H1 (cell line): ENCODE data around the gene GLO1. TPM values are rescaled to one million over a fixed set of nuclear protein-coding genes. Genes with fewer than 3 reads are reported as not detected.

Source experiments
- CTCF ChIA-PET: fragments of 300-600 bp; sonication (Branson Sonifier 250); formaldehyde crosslinking; loops from one replicate; lab custom pipeline; 2021; ENCODE audit not compliant: partially characterized antibody; lab: Charles Lee
- POLR2A ChIA-PET: fragments of 300-600 bp; sonication (Branson Sonifier 250); formaldehyde crosslinking; loops from one replicate; lab custom pipeline; 2021; ENCODE audit warnings: inconsistent platforms; ENCODE audit not compliant: partially characterized antibody; lab: Charles Lee
- DNase-seq, 2 experiments: peaks; one replicate each; pipeline versions ENCODE4 v3.0.0 to v3.0.0-alpha.2; 2010 to 2022; ENCODE audit warnings: low spot score in 2 of 2, low read depth in 1 of 2, mixed read lengths in 1 of 2
- FAIRE-seq: peaks from 2 replicates; lab custom pipeline; 2011; peaks lifted over from hg19 to GRCh38; lab: Jason Lieb, UNC
- H2AFZ ChIP-seq: 2 replicates; pipeline ENCODE4 v1.8.1; 2012; ENCODE audit warnings: low read length, inconsistent platforms
- H2AK5ac ChIP-seq: 2 replicates; pipeline ENCODE4 v1.6.1; 2013; ENCODE audit warnings: low read depth, low read length
- H2BK120ac ChIP-seq: replicated peaks from 2 replicates; pipeline ENCODE3; 2013; ENCODE audit warnings: low read depth, low read length, inconsistent platforms
- H2BK12ac ChIP-seq: 2 replicates; pipeline ENCODE4 v1.6.1; 2013; ENCODE audit warnings: low read depth, low read length
- H2BK15ac ChIP-seq: 2 replicates; pipeline ENCODE4 v1.6.1; 2013; ENCODE audit warnings: low read length
- H2BK20ac ChIP-seq: 2 replicates; pipeline ENCODE4 v1.6.1; 2013; ENCODE audit warnings: low read length
- H2BK5ac ChIP-seq: 2 replicates; pipeline ENCODE4 v1.6.1; 2013; ENCODE audit warnings: low read depth, low read length
- H3K14ac ChIP-seq: 2 replicates; pipeline ENCODE4 v1.6.1; 2013; ENCODE audit warnings: inconsistent platforms; ENCODE audit not compliant: insufficient read length
- H3K18ac ChIP-seq: 2 replicates; pipeline ENCODE4 v1.6.1; 2013; ENCODE audit warnings: low read length; ENCODE audit errors: extremely low read depth
- H3K23ac ChIP-seq: 2 replicates; pipeline ENCODE4 v1.6.1; 2013; ENCODE audit warnings: inconsistent platforms; ENCODE audit not compliant: insufficient read length
- H3K23me2 ChIP-seq: 2 replicates; pipeline ENCODE4 v1.6.1; 2013; ENCODE audit warnings: low read depth, low read length
- H3K27ac ChIP-seq: 2 replicates; pipeline ENCODE4 v1.6.1; 2011; ENCODE audit warnings: low read depth, low read length, inconsistent platforms
- H3K27me3 ChIP-seq, 4 experiments: replicated peaks in 1 of 4; 1 replicate in 1 of 4; 2 replicates in 3 of 4; pipeline versions ENCODE4 v1.6.1 to v1.8.1; 2011 to 2013; ENCODE audit warnings: low read length in 3 of 4, mild to moderate bottlenecking in 3 of 4, inconsistent platforms in 2 of 4, mixed read lengths in 2 of 4, moderate library complexity in 1 of 4; ENCODE audit not compliant: control insufficient read depth in 3 of 4, insufficient read depth in 3 of 4; ENCODE audit errors: extremely low read depth in 1 of 4
- H3K36me3 ChIP-seq, 4 experiments: 2 replicates each; pipeline versions ENCODE4 v1.6.1 to v1.8.1; 2011 to 2013; ENCODE audit warnings: mild to moderate bottlenecking in 4 of 4, low read length in 3 of 4, moderate library complexity in 2 of 4, control low read depth in 1 of 4, inconsistent platforms in 1 of 4; ENCODE audit not compliant: insufficient read depth in 4 of 4, control insufficient read depth in 2 of 4
- H3K4ac ChIP-seq: replicated peaks from 2 replicates; pipeline ENCODE3; 2013; ENCODE audit warnings: low read length, low read depth, mixed read lengths, inconsistent platforms; ENCODE audit not compliant: insufficient read length
- H3K4me1 ChIP-seq, 4 experiments: replicated peaks in 1 of 4; 1 replicate in 1 of 4; 2 replicates in 3 of 4; pipeline versions ENCODE4 v1.6.1 to v1.8.1; 2011 to 2013; ENCODE audit warnings: low read length in 3 of 4, inconsistent platforms in 2 of 4, mixed read lengths in 1 of 4; ENCODE audit not compliant: insufficient read depth in 4 of 4, control insufficient read depth in 3 of 4
- H3K4me2 ChIP-seq, 2 experiments: 2 replicates each; pipeline versions ENCODE4 v1.6.1 to v1.8.1; 2011 to 2013; ENCODE audit warnings: low read depth in 2 of 2, low read length in 2 of 2, control low read depth in 1 of 2, inconsistent platforms in 1 of 2, mild to moderate bottlenecking in 1 of 2; ENCODE audit not compliant: insufficient read depth in 1 of 2
- H3K4me3 ChIP-seq, 4 experiments: fragments of 200-600, 300-600 bp in 1 of 4; sonication (generic), shearing (Covaris generic), sonication (Bioruptor Twin) in 1 of 4; 2 replicates each; pipeline versions ENCODE4 v1.5.1 to v1.8.1; 2011 to 2016; ENCODE audit warnings: low read length in 4 of 4, low read depth in 3 of 4, control low read depth in 2 of 4, inconsistent platforms in 2 of 4, mild to moderate bottlenecking in 2 of 4, mixed read lengths in 1 of 4, moderate library complexity in 1 of 4; ENCODE audit not compliant: insufficient read depth in 2 of 4; ENCODE audit errors: extremely low read depth in 1 of 4
- H3K56ac ChIP-seq: replicated peaks from 2 replicates; pipeline ENCODE3; 2013; ENCODE audit warnings: low read depth, mild to moderate bottlenecking, mixed read lengths, low read length, inconsistent platforms; ENCODE audit not compliant: insufficient read length
- H3K79me1 ChIP-seq: 2 replicates; pipeline ENCODE4 v1.6.1; 2013; ENCODE audit warnings: low read depth, low read length, control low read depth
- H3K79me2 ChIP-seq, 2 experiments: 2 replicates each; pipeline versions ENCODE4 v1.6.1 to v1.8.1; 2012 to 2013; ENCODE audit warnings: low read length in 2 of 2, mild to moderate bottlenecking in 2 of 2, inconsistent platforms in 1 of 2; ENCODE audit not compliant: insufficient read depth in 2 of 2, control insufficient read depth in 1 of 2
- H3K9ac ChIP-seq, 4 experiments: replicated peaks in 1 of 4; 1 replicate in 1 of 4; 2 replicates in 3 of 4; pipeline versions ENCODE4 v1.6.1 to v1.8.1; 2011 to 2013; ENCODE audit warnings: low read depth in 3 of 4, low read length in 3 of 4, control low read depth in 2 of 4, mild to moderate bottlenecking in 2 of 4, moderate library complexity in 2 of 4, inconsistent platforms in 1 of 4; ENCODE audit errors: extremely low read depth in 1 of 4
- H3K9me3 ChIP-seq, 2 experiments: 2 replicates each; pipeline versions ENCODE4 v1.6.1 to v1.8.1; 2012 to 2013; ENCODE audit warnings: mild to moderate bottlenecking in 2 of 2, moderate library complexity in 2 of 2, control low read depth in 1 of 2, inconsistent platforms in 1 of 2, low read depth in 1 of 2, low read length in 1 of 2, mixed read lengths in 1 of 2; ENCODE audit not compliant: insufficient read depth in 2 of 2
- H4K20me1 ChIP-seq, 2 experiments: replicated peaks in 1 of 2; 2 replicates each; pipeline versions ENCODE3 to v1.8.1; 2011 to 2013; ENCODE audit warnings: inconsistent platforms in 2 of 2, low read length in 2 of 2, mild to moderate bottlenecking in 1 of 2; ENCODE audit not compliant: insufficient read depth in 2 of 2, control insufficient read depth in 1 of 2
- H4K5ac ChIP-seq: 2 replicates; pipeline ENCODE4 v1.6.1; 2013; ENCODE audit warnings: low read length, low read depth, mixed read lengths, inconsistent platforms; ENCODE audit not compliant: insufficient read length
- H4K8ac ChIP-seq: 2 replicates; pipeline ENCODE4 v1.8.0; 2013; ENCODE audit warnings: mild to moderate bottlenecking, moderate library complexity, low read length, inconsistent platforms; ENCODE audit not compliant: insufficient read depth; ENCODE audit errors: extremely low read depth
- H4K91ac ChIP-seq: replicated peaks from 2 replicates; pipeline ENCODE3; 2013; ENCODE audit warnings: low read length, mixed read lengths, inconsistent platforms; ENCODE audit not compliant: insufficient read length
- ASH2L ChIP-seq: fragments of 200-600, 300-600 bp; sonication (generic); IDR thresholded peaks from one replicate; pipeline ENCODE4 v1.7.1; 2017; ENCODE audit warnings: low read length
- NANOG ChIP-seq: IDR thresholded peaks from 2 replicates; pipeline ENCODE4 v1.6.1; 2011; ENCODE audit warnings: low read length, low read depth, mild to moderate bottlenecking, inconsistent platforms; ENCODE audit not compliant: insufficient read depth, poor library complexity, severe bottlenecking
- WGBS, 2 experiments: shearing (Covaris generic) in 1 of 2; methylation state at CpG; one replicate each; pipeline versions ENCODE4 v1.1.6 to v1.1.7; 2013 to 2015; ENCODE audit warnings: low lambda C conversion rate in 2 of 2, mixed read lengths in 2 of 2, inconsistent platforms in 1 of 2, low coverage in 1 of 2, missing lambda C conversion rate in 1 of 2; ENCODE audit not compliant: insufficient replicate concordance in 2 of 2, insufficient coverage in 1 of 2, insufficient read length in 1 of 2; ENCODE audit errors: extremely low coverage in 1 of 2, missing lambda C conversion rate in 1 of 2; 5-methylcytosine and 5-hydroxymethylcytosine counted together
- polyA plus RNA-seq, 7 experiments: library from polyadenylated mRNA; depleted of rRNA in 3 of 7; stranded (reverse) in 5 of 7; unstranded in 2 of 7; fragments of >200 nt in 5 of 7; fragments of 200-250 nt in 2 of 7; gene quantifications; 1 replicate in 5 of 7; 2 replicates in 1 of 7; 4 replicates in 1 of 7; pipeline versions ENCODE4 v1.2.1 to v1.2.3, GENCODE V29; 2011 to 2013; ENCODE audit warnings: missing spikeins in 2 of 7, mixed read lengths in 2 of 7
- total RNA-seq: library from RNA; stranded (reverse); fragmentation: NEBNext Ultra II Directional; extraction: Animal tissue kit (Norgen Biotek cat#: 25700); gene quantifications from 2 replicates; pipeline ENCODE4 v1.2.1, GENCODE V29; 2021

GLO1 gene
- total and polyA plus RNA-seq, 2 of the 8 experiments (the other 6 are each of a cell fraction or from before 2014, with no cell fraction given), result 104 to 170 TPM

DNA sequence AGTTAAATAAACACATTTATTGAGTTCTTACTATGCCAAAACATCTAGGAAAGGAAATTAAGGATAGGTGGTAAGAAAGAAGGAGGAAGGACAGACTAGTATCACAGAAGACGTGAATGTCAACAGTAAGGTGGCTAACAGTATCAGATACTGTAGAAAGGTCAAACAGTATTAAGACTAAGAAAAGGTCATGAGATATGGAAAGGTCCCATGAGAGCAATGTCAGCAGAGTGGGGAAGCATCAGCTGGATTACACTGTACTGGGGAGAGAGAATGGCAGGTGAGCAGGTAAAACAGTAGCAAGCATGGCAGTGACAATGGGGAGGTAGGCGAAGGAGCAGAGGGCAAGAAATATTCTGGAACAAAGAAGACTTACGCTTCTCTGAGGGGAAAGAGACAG, 18.0 kb downstream of the GLO1 start:
- CTCF ChIA-PET, result no interaction called here
- H4K5ac ChIP-seq, result no peak overlapping the region
- no peak for TF ChIP-seq ASH2L
- TF ChIP-seq NANOG, result no peak

More for the DNA sequence above, 18.0 kb downstream of the GLO1 start:
- Histone ChIP-seq H4K8ac (no peak overlapping the region), H3K79me2 (peaks cover 3 to 39% of the 10 kb centered on the region in 2 experiments; a peak in 2 of 4 replicates), H2AK5ac (no peak overlapping the region), H4K20me1 (peaks cover 11 to 12% of the 10 kb centered on the region in 2 experiments), H2BK20ac (no peak overlapping the region), H3K4me3 (no peak overlapping the region), H3K14ac (no peak overlapping the region), H3K9ac (no peak overlapping the region), H3K23me2 (no peaks in the 10 kb centered on the region), H3K4me2 (no peak overlapping the region), H3K56ac (no peak overlapping the region), H3K27me3 (no peaks in the 10 kb centered on the region), H3K4ac (no peak overlapping the region), H3K79me1 (peaks cover 6% of the 10 kb centered on the region), H3K18ac (no peak overlapping the region), H2AFZ (no peak overlapping the region), H2BK15ac (no peak overlapping the region), H3K23ac (no peak overlapping the region), H2BK5ac (no peak overlapping the region), H3K4me1 (no peaks in the 10 kb centered on the region), H4K91ac (no peak overlapping the region), H3K27ac (no peak overlapping the region), H3K9me3 (no peaks in the 10 kb centered on the region), H2BK12ac (no peak overlapping the region), H2BK120ac (no peak overlapping the region), H3K36me3 (peaks cover 5 to 51% (median 22%) of the 10 kb centered on the region in 4 experiments; a peak in 7 of 8 replicates)
- POLR2A ChIA-PET, result interaction anchor here (1.2 kb wide), 1 partner anchor 18 kb away, joined by 4 read pairs; the partner anchor contains the start of gene GLO1
- 96% methylated on average over 3 of the region's 3 CpGs; no CpG with 5 or more reads in 1 of the 2 experiments for WGBS, 2 experiments
- no peak for FAIRE-seq
- no peak for DNase-seq
